HG03139 (cell line): ENCODE measurements around the gene IRAK2.

Experiments used
- ATAC-seq: cut with Tn5 transposase; IDR thresholded peaks from one replicate; pipeline ENCODE4 v1.9.1; 2021; ENCODE audit not compliant: unreplicated experiment

IRAK2 gene

DNA sequence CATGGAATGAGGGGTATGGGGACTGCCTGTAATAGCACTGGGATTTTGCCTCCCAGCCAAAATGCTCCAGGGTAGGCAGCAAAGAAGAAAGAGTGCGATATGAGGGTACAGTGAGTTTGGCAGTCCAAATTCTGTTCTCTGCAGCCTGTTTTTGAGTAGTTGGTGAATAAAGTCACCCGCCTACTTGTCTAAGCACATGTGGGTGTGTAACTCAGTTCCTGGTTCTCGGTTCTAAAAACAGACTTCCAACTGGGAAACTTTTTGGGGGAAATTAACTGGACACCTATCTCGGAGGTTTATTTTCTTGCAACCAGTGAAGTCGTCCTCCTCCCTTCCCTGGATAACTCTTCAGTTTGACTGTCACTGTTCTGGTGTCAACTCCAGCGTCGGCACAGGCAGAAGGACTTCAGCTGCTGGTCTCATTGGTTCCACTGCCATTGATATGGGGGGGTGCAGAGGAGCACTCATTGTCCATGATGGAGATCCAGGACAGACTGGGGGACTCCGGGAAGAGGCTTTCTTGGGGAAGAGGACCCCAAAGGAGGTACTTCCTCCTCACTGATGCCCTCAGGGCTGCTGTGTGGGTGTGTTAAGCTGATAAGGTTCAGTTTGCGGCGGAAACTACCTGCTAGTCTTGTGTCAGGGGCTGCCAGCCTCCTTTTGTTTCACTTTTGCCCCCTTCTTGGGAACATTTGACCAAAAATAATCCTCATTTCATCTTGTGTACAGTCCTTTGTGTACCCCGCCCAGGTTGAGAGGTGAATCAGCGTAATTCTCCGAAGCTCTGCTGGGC is 114.9 kb downstream of the IRAK2 start:
- ATAC-seq = no peak

DNA sequence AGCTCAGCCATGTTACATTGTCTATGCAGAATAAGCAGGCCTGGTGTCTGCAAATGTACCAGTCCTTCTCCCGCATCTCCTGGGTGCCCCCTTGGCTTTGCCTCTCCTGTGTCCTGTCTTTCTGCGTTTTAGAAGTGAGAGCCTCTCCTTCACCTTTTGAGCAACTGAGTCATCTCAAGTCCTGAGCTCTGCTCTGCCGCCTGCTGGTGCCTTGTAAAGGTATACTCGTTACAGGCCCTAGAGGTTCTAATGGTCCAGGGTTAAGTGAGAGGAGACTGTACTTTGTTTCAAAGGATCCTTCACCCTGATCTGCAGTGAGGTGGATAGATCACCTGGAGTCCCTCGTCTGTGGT is 115.4 kb downstream of the IRAK2 start:
- ATAC-seq = no peak

GRCh38 chr3:10280571-10280970 is 115.9 kb downstream of the IRAK2 start:
- no peak for ATAC-seq

GRCh38 chr3:10281951-10282350 is 117.2 kb downstream of the IRAK2 start:
- no peak for ATAC-seq

- ATAC-seq = no peak
Measured at GRCh38 chr3:10283638-10284037, 118.9 kb downstream of the IRAK2 start.

DNA sequence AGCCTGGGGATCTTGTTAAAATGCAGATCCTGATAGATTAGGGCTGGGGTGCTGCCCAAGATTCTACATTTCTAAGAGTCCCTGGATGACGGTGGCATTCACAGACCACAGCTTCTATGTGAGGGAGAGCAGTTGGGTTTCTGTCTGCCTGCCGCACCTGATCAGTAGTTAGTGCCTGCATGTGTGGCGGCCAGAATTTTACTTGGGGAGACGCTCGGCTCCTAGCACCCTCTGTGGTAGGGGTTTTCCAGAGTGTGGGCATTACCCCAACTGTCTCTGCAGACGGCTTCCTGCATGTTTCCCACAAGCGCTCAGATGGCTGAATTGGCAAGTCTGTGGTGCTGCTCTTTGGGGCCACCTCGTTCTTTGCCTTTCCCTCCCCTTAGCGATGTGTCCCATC is 119.8 kb downstream of the IRAK2 start:
- ATAC-seq = no peak

GRCh38 chr3:10285272-10286132 is 120.8 kb downstream of the IRAK2 start:
- no peak for ATAC-seq

DNA sequence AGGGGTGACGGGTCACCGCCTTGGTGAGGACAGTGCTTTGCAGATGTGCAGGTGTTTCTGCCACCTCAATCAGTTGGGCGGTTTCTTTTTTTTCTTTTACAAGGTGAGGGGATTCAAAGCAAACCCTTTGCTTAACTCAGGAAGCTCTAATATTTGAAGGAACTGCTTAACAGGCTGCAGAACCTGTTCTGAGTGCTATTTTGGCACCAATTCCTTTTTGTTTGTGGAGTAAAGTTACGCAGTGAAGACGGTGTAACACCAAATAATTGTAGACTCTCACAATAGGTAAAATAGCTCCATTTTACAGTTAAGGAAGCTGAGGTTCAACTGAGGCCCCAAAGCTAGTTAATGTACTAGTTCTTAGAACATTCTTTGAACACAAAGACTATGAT is 121.4 kb downstream of the IRAK2 start:
- ATAC-seq = no peak

DNA sequence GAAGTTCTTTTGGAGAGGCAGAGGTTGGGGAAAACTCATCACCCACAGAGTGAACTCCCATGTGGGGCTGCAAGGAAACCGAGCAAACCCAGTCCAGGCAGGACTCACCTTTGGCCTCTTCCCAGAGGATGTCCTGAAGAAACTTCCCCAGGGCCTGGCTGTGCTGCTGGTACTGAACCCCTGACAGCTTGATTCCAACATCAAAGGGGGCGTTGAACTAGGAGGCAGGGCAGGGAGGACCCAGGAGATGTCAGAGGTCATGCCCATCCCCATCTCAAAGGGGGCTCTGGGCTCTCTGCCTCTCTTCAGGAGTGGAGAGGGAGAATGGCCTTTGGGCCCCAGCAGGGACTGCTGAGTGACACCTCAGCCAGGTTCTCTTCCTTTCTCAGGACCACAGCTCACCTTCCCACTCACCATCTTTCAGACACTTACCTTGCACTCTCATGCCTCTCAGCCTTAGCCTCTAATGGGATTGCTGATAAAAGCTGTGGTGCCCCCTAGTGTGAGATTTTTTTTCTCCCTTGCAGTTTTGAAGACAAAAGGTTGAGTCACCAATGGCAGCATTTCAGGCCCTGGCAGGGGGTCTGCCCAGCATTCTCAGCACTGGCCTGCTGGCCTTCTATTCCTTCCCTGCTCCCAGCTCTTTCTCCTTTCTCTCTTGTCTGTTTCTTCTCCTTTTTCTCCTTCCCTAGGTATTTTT is 122.0 kb downstream of the IRAK2 start:
- ATAC-seq = no peak

GRCh38 chr3:10287936-10288574 is 123.3 kb downstream of the IRAK2 start:
- no peak for ATAC-seq

DNA sequence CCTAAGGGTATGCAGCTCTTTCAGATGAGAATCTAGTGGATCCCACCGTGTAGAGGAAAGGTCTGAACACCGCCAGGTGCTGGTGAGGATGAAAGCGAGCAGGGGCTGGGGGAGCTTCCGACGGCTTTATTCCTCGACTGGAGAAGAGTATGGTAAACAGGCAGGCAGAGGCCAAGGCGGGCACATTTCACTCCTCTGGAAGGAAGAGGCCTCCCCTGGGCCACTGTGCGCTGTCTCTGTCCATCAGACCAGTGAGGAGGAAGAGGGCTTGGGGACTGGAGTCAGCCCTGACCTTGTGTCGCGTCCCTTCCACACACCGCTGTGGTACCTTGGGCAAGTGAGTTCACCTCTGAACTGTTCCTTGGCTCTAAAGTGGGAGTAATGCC is 123.8 kb downstream of the IRAK2 start:
- ATAC-seq = no peak

- no peak for ATAC-seq
Measured at GRCh38 chr3:10289077-10289476, 124.4 kb downstream of the IRAK2 start.

GRCh38 chr3:10289787-10290355 is 125.2 kb downstream of the IRAK2 start:
- no peak for ATAC-seq

DNA sequence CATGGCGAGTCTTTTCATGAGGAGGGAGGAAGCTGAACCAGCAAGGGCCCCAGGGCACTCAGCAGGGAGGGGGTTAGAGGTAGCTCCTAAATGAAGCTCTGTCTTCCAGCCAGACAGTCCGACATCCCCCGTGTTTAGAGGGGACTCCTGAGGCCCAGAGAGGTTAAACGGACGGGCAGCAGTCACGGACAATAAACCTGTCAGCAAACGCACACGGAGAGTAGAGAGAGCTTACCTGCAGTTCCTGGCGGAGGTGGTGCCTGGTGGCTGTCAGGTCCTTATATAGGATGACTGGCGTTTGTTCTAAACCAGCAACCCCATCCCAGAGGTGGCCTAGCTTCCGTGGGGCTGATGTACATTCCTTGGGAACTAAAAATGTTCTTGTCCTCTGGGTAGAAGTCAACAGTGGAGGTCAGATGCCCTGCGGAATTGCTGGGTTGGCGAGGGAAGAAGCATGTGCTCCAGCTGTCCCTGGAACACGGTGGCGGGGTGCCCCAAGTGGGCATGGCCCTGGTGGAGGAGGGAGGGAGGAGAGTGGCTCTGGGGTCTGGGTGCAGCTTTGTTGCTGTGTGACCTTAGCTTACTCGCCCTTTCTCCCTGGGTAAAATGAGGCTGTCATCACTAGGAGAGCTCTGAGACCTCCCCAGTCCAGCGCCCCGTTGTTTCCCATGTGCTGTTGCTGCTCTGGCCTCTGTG is 125.9 kb downstream of the IRAK2 start:
- ATAC-seq = no peak

DNA sequence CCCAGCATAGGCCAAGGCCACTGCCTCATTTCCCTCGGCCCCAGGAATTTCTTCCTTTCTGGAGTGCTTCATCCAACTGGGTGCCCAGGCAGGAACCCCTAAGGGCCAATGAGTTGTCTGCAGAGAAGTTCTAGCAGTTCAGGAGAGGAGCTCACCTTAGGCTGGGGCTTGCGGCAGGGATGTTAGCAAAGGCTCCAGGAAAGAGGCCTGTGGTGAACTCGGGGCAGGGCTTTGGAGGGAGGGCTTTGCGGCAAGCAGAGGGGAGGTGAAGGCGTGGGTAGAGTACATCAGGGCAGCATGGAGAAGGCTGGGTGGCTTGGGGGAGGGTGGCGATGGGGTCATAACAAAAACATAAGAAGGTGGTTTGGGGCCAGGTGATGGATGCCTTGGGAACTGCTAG is 126.9 kb downstream of the IRAK2 start:
- no peak for ATAC-seq

DNA sequence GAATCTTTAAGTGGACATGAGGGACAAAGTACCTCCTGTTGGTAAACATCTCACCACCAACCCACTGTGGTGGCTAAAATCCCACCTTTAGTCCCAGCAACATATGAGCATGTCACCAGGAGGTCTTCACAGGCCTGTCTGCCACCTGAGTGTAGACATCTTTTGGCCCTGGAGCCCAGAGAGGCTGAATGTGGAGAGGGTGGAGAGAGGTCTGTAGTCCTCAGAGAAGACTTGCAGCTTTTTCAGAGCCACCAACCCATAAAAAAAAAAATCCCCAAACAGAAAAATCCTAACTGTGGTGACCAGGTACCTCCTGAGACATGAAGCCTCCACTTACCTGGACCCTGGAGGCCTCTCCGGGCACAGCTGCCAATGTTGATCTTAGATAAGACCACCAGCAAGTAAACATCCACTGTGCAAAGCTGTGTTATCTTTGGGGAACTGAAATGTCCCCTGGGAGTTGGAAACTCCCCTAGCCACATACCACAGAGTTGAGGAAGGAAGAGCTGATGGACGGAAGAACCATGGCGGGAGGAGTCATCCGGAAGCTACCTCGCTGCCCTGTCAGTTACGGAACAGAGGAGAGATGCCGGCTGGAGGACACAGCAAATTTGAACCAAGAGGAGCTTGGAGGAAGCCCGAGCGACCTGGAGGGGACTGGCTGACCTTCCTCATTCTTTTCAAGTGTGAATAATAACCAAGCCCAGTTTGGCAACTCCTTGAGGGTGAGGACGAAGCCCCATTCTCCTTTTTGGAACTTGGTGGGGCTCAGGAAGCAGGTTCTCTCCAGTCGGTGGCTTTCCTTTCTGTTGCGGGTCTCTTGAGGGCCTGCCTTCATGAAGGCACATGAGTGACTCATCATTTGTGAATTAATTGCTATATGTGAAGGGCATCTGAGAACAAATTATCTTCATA is 128.0 kb downstream of the IRAK2 start, which contains the start of gene GHRL:
Gene GHRL (minus strand): TSS at position 443 of the 915 bp plus-strand sequence. CDS start 2,767 bp downstream, outside the sequence.
- ATAC-seq = peak; percentile 72
